SK-N-SH (cell line): Measurements from ENCODE around the gene PRRT4. TPM values are rescaled to one million over a fixed set of nuclear protein-coding genes. Genes with fewer than 3 reads are reported as not detected.

Experiments used
- CHD2 ChIP-seq: fragments of 150-350 bp; IDR thresholded peaks from 2 replicates; pipeline ENCODE4 v1.6.1; 2018; ENCODE audit warnings: low read length; ENCODE audit not compliant: partially characterized antibody
- ELF1 ChIP-seq: IDR thresholded peaks from 2 replicates; pipeline ENCODE4 v1.4.0; 2012
- EP300 ChIP-seq, 2 experiments: IDR thresholded peaks; 2 replicates each; pipeline versions ENCODE4 v1.4.0 to v1.6.1; 2012; ENCODE audit warnings: borderline replicate concordance in 1 of 2, low read depth in 1 of 2, low read length in 1 of 2
- FOXJ3 ChIP-seq: sonication (generic); formaldehyde crosslinking; IDR thresholded peaks from 2 replicates; pipeline ENCODE4 v1.5.1; 2020; ENCODE audit warnings: mild to moderate bottlenecking, missing genetic modification reagents
- FOXM1 ChIP-seq: IDR thresholded peaks from 2 replicates; pipeline ENCODE4 v1.4.0; 2012; ENCODE audit warnings: low read depth, mild to moderate bottlenecking
- JUND ChIP-seq: IDR thresholded peaks from 2 replicates; pipeline ENCODE4 v1.4.0; 2012
- MEF2A ChIP-seq: IDR thresholded peaks from 2 replicates; pipeline ENCODE4 v1.4.0; 2012; ENCODE audit warnings: low read depth, borderline replicate concordance
- MXI1 ChIP-seq: IDR thresholded peaks from 2 replicates; pipeline ENCODE4 v1.6.1; 2012; ENCODE audit warnings: mild to moderate bottlenecking, low read depth, low read length, improper control_type of control experiment
- NFIC ChIP-seq: IDR thresholded peaks from 2 replicates; pipeline ENCODE4 v1.4.0; 2012; ENCODE audit warnings: borderline replicate concordance
- NRF1 ChIP-seq: IDR thresholded peaks from 2 replicates; pipeline ENCODE4 v1.6.1; 2012; ENCODE audit warnings: low read depth, mild to moderate bottlenecking, low read length
- RAD21 ChIP-seq: IDR thresholded peaks from 2 replicates; pipeline ENCODE4 v1.6.1; 2012; ENCODE audit warnings: mild to moderate bottlenecking, low read length
- RCOR1 ChIP-seq: fragments of 150-350 bp; IDR thresholded peaks from 2 replicates; pipeline ENCODE4 v1.6.1; 2017; ENCODE audit warnings: antibody characterized with exemption, low read length
- REST ChIP-seq: IDR thresholded peaks from 2 replicates; pipeline ENCODE4 v1.6.1; 2012; ENCODE audit warnings: mild to moderate bottlenecking, low read depth, low read length, moderate library complexity
- RXRA ChIP-seq: IDR thresholded peaks from 2 replicates; pipeline ENCODE4 v1.4.0; 2012; ENCODE audit warnings: low read depth, mild to moderate bottlenecking, borderline replicate concordance
- TAF1 ChIP-seq: IDR thresholded peaks from 2 replicates; pipeline ENCODE4 v1.6.1; 2012; ENCODE audit warnings: low read depth, mild to moderate bottlenecking, low read length, moderate library complexity, borderline replicate concordance
- TEAD4 ChIP-seq: IDR thresholded peaks from 2 replicates; pipeline ENCODE4 v1.4.0; 2012; ENCODE audit warnings: mild to moderate bottlenecking, borderline replicate concordance; ENCODE audit not compliant: insufficient read depth
- YY1 ChIP-seq: IDR thresholded peaks from 2 replicates; pipeline ENCODE4 v1.4.0; 2012; ENCODE audit warnings: low read depth, mild to moderate bottlenecking
- ZBTB33 ChIP-seq: IDR thresholded peaks from 2 replicates; pipeline ENCODE4 v1.4.0; 2012; ENCODE audit warnings: low read depth, borderline replicate concordance
- polyA plus RNA-seq, 3 experiments: library from polyadenylated mRNA; depleted of rRNA; stranded (reverse); fragments of >200 nt; gene quantifications; 2 replicates each; pipeline ENCODE4 v1.2.3, GENCODE V29; 2012
- TF ChIP-seq, protein P1 (sequence below): IDR thresholded peaks from 2 replicates; pipeline ENCODE4 v1.4.0; 2012; ENCODE audit warnings: low read depth, borderline replicate concordance
- TF ChIP-seq, protein P2 (sequence below): fragments of 150-350 bp; IDR thresholded peaks from 2 replicates; pipeline ENCODE4 v1.6.1; 2017; ENCODE audit warnings: antibody characterized with exemption, low read length, low read depth, borderline replicate concordance
- TF ChIP-seq, protein P3 (sequence below): fragments of 200-600 bp; sonication (generic); IDR thresholded peaks from 2 replicates; pipeline ENCODE4 v1.6.1; 2017; ENCODE audit warnings: antibody characterized with exemption, mild to moderate bottlenecking, moderate library complexity
- TF ChIP-seq, protein P4 (sequence below): fragments of 150-350 bp; IDR thresholded peaks from 2 replicates; pipeline ENCODE4 v1.6.1; 2016; ENCODE audit warnings: mild to moderate bottlenecking, low read depth, low read length

Gene PRRT4
- polyA plus RNA-seq, 1 of the 3 experiments (the other 2 are of a cell fraction): 1.5 TPM

DNA sequence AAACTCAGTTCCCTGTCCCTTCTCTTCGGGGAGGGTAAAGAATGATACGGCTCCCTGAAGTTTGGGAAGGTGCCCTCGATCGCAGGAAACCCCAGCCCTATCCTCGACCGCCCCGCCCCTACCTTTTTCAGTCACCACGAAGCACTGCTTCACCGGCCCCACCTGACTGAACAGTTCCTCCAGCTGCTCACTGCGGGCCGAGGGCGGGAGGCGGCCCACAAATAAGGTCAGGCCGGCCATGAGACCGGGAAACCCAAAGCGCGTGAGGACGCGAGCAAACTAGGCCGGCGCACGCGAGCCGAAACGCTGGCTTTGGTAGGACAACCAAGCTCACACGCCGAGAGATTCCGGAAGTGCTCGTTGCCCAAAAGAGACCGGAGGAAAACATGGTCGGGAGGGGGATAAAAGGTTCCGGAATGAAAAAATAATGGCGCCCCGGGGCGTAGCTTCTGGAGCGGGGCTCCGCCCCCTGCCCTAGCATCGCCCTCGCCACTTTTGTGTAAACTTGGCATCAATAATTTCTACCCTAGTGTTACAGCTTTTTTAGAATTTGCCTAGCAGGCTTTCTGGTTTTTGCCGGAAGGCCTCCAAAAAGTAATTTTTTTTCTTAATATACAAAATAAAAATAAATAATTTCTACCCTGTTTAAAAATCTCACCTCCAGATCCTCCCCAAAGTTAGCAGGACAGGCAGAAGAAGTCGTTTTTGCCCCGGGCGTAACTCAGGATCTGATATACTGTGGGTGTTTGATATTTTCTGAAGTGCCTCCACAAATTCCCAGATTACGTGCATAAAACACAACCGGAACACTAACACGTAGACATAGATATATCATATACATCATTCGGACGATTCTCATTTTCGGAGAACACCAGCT, 17.7 kb downstream of the PRRT4 start, which contains the start of gene RBM28 (continued):
- TF ChIP-seq REST (peak; percentile 80), JUND (no peak; the same call in 1 of the 2 replicates), EP300 (IDR thresholded peaks at IDR 0.05; ENCODE audit: borderline replicate concordance in 1 of 2, low read depth in 1 of 2, low read length in 1 of 2) (peak in 1 of 2 experiments; percentile 70; a peak in 1 of 4 replicates), RXRA (peak; percentile 86; the same call in 1 of the 2 replicates), MXI1 (peak; percentile 100), ELF1 (peak; percentile 89), FOXJ3 (CRISPR knock-in tag) (peak; percentile 53; the same call in 1 of the 2 replicates), TEAD4 (peak; percentile 55; the same call in 1 of the 2 replicates), RAD21 (peak; percentile 31; the same call in 1 of the 2 replicates), ZBTB33 (peak; percentile 84), NFIC (peak; percentile 59), YY1 (peak; percentile 97), MEF2A (peak; percentile 53; the same call in 1 of the 2 replicates), CHD2 (peak; percentile 96), TAF1 (peak; percentile 99), RCOR1 (peak; percentile 84; the same call in 1 of the 2 replicates), NRF1 (peak; percentile 50), FOXM1 (peak; percentile 45; the same call in 1 of the 2 replicates)
- TF ChIP-seq, protein P1, sequence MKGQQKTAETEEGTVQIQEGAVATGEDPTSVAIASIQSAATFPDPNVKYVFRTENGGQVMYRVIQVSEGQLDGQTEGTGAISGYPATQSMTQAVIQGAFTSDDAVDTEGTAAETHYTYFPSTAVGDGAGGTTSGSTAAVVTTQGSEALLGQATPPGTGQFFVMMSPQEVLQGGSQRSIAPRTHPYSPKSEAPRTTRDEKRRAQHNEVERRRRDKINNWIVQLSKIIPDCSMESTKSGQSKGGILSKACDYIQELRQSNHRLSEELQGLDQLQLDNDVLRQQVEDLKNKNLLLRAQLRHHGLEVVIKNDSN: peak; percentile 77
- TF ChIP-seq, protein P2, sequence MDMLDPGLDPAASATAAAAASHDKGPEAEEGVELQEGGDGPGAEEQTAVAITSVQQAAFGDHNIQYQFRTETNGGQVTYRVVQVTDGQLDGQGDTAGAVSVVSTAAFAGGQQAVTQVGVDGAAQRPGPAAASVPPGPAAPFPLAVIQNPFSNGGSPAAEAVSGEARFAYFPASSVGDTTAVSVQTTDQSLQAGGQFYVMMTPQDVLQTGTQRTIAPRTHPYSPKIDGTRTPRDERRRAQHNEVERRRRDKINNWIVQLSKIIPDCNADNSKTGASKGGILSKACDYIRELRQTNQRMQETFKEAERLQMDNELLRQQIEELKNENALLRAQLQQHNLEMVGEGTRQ: no peak; the same call in 1 of the 2 replicates
- TF ChIP-seq, protein P3, sequence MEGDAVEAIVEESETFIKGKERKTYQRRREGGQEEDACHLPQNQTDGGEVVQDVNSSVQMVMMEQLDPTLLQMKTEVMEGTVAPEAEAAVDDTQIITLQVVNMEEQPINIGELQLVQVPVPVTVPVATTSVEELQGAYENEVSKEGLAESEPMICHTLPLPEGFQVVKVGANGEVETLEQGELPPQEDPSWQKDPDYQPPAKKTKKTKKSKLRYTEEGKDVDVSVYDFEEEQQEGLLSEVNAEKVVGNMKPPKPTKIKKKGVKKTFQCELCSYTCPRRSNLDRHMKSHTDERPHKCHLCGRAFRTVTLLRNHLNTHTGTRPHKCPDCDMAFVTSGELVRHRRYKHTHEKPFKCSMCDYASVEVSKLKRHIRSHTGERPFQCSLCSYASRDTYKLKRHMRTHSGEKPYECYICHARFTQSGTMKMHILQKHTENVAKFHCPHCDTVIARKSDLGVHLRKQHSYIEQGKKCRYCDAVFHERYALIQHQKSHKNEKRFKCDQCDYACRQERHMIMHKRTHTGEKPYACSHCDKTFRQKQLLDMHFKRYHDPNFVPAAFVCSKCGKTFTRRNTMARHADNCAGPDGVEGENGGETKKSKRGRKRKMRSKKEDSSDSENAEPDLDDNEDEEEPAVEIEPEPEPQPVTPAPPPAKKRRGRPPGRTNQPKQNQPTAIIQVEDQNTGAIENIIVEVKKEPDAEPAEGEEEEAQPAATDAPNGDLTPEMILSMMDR: no peak
- TF ChIP-seq, protein P4, sequence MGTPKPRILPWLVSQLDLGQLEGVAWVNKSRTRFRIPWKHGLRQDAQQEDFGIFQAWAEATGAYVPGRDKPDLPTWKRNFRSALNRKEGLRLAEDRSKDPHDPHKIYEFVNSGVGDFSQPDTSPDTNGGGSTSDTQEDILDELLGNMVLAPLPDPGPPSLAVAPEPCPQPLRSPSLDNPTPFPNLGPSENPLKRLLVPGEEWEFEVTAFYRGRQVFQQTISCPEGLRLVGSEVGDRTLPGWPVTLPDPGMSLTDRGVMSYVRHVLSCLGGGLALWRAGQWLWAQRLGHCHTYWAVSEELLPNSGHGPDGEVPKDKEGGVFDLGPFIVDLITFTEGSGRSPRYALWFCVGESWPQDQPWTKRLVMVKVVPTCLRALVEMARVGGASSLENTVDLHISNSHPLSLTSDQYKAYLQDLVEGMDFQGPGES: peak; percentile 46
